GM13977 (cell line): ENCODE measurements around the gene CPNE7.

Experiments
- DNase-seq: peaks from one replicate; pipeline ENCODE4 v3.0.0; 2012; ENCODE audit warnings: low spot score
- in situ Hi-C: fragments of 300-500 bp; cut with MboI; formaldehyde crosslinking; loops from one replicate; pipeline ENCODE4 v1.12.0; 2022; ENCODE audit warnings: low sequenced_read_pairs, low pct_unique_long_range_greater_than_20kb, mixed read lengths, inconsistent platforms; ENCODE audit not compliant: unreplicated experiment
- TF ChIP-seq, protein P1 (sequence below): IDR thresholded peaks from 2 replicates; pipeline ENCODE4 v1.5.1; 2012; ENCODE audit warnings: mild to moderate bottlenecking, control low read depth; ENCODE audit not compliant: insufficient read depth; ENCODE audit errors: extremely low read depth, missing control alignments

The CPNE7 gene

GRCh38 chr16:89577055-89577759 is 1.6 kb downstream of the CPNE7 start:
- no peak for DNase-seq
- in situ Hi-C loops = no loop called here
- TF ChIP-seq, protein P1, sequence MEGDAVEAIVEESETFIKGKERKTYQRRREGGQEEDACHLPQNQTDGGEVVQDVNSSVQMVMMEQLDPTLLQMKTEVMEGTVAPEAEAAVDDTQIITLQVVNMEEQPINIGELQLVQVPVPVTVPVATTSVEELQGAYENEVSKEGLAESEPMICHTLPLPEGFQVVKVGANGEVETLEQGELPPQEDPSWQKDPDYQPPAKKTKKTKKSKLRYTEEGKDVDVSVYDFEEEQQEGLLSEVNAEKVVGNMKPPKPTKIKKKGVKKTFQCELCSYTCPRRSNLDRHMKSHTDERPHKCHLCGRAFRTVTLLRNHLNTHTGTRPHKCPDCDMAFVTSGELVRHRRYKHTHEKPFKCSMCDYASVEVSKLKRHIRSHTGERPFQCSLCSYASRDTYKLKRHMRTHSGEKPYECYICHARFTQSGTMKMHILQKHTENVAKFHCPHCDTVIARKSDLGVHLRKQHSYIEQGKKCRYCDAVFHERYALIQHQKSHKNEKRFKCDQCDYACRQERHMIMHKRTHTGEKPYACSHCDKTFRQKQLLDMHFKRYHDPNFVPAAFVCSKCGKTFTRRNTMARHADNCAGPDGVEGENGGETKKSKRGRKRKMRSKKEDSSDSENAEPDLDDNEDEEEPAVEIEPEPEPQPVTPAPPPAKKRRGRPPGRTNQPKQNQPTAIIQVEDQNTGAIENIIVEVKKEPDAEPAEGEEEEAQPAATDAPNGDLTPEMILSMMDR = no peak

DNA sequence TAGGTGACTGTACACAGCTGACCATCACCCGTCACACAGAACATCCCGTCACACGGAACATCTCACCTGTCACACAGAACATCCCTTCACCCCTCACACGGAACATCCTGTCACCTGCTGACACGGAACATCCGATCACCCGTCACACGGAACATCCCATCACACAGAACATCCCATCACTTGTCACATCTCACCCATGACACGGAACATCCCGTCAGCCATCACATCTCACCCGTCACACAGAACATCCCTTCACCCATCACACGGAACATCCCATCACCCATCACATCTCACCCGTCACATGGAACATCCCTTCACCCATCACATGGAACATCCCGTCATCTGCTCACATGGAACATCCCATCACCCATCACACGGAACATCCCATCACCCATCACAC is 3.8 kb downstream of the CPNE7 start:
- in situ Hi-C loops = no loop called here
- TF ChIP-seq, protein P1 = no peak
- no peak for DNase-seq

- TF ChIP-seq, protein P1 = no peak
- DNase-seq = no peak
- in situ Hi-C loops = no loop called here
Measured at GRCh38 chr16:89581045-89581695, 5.6 kb downstream of the CPNE7 start.

GRCh38 chr16:89581861-89582563 is 6.5 kb downstream of the CPNE7 start:
- in situ Hi-C loops = no loop called here
- no peak for DNase-seq
- TF ChIP-seq, protein P1 = no peak

DNA sequence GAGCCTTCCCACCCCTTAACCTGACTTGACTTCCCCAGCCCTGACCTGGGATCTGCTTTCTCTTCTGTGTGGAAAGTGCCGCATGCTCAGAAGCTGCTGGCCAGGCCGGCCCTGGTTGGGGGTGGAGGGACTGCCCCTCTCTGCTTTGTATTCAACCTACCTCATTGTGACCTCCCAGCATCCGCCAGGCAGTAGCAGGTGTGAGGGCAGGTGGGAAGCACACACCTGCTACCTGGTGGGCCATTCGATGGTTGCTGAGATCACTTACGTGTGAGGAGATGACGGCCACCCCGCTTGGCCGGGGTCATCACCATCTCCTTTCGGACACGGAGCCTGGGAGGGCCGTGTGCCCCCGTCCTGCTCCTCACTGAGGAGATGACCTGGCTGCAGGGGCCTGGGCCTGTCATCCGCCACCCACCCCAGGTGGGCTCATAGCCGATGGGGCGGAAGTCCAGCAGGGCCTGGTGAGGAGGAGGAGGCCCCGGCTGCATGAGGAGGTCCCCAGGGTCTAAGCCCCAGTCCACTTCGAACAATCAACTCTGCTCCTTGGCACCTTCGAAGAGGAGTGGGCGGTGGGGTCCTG is 7.1 kb downstream of the CPNE7 start:
- no peak for DNase-seq
- in situ Hi-C loops = no loop called here
- TF ChIP-seq, protein P1 = no peak

DNA sequence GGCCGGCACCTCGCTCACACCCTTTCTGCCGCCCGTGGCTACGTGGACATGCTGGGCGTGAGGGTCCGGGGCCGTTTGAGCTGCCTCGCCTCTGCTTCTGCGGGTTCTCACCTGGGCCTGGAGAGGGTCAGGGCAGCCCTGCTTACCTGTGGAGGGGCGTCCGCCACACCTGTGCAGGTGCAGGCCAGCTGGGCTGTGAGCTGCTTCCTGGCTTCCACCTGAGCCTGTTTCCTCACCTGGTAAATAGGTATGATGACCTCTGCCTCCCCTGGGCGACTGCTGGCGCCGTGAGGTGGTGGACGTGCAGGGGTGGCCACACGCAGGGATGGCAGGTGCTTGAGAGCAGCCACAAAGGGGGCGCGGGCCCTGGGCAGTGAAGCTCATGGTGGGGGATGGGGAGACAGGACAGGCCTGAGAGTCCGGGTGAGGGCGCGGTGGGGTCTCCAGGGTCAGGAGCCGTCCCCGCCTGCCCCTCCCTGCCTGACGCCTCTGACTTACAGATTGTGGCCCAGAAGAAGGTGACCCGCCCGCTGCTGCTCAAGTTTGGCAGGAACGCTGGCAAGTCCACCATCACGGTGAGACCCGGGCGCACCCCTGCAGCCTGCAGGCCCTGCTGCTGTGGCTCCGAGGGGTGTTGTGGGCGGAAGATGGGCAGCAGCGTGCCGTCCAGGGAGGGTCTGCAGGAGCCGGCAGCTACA is 7.8 kb downstream of the CPNE7 start:
- in situ Hi-C loops = no loop called here
- DNase-seq = no peak
- TF ChIP-seq, protein P1 = no peak
